Body of pancreas (tissue), 4 donors: ENCODE data around the gene LYRM7.

Source experiments
- CTCF ChIP-seq, 7 experiments: fragments of 450-650 bp in 4 of 7; fragments of 200-600 bp in 3 of 7; sonication (generic) in 3 of 7; IDR thresholded peaks; one replicate each; pipeline ENCODE4 v1.5.1; 2016 to 2019; ENCODE audit warnings: antibody characterized with exemption in 7 of 7
- POLR2A ChIP-seq, 3 donors: fragments of 450-650 bp; IDR thresholded peaks; one replicate each; pipeline ENCODE4 v1.6.1; 2016; ENCODE audit warnings: antibody characterized with exemption in 3 of 3, mild to moderate bottlenecking in 2 of 3

- TF ChIP-seq CTCF (IDR thresholded peaks at IDR 0.05) (no peak), POLR2A (IDR thresholded peaks at IDR 0.05) (no peak)
Measured at GRCh38 chr5:131196331-131196730, 25.6 kb downstream of the LYRM7 start.
